Fibroblast of pulmonary artery (primary cell): ENCODE measurements around the gene METTL9.
A peak's percentile ranks its signal among the peaks of the same experiment; 100 is the strongest.

Experiments
- DNase-seq: peaks from one replicate; pipeline ENCODE4 v3.0.0-alpha.2; 2010; ENCODE audit warnings: low read depth
- H3K4me3 ChIP-seq: replicated peaks from 2 replicates; pipeline ENCODE4 v1.5.1; 2011; ENCODE audit warnings: low read depth, mild to moderate bottlenecking, control low read depth, low read length, moderate library complexity
- TF ChIP-seq, protein P1 (sequence below): IDR thresholded peaks from 2 replicates; pipeline ENCODE4 v1.5.1; 2011; ENCODE audit warnings: mild to moderate bottlenecking, control low read depth, low read length, inconsistent platforms; ENCODE audit errors: missing control alignments

METTL9 gene

DNA sequence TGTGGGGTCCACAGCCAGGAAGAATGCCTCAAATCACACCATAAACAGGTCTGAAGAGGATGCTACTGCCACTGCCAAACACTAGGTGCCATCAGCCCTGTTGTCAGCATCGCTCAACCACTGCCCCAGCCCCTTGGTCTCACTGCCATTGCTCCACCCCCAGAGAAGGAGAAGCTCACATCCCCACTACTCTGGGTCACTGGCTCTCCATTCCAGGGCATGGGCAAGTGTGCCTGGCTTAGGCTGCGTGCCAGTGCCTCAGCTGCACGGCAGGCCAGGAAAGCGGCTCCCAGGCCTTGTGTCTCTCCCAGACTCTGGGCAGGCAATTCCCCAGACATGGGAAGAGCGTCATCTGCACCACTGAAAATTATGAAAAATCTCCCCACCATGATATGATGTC is 54.2 kb downstream of the METTL9 start:
- H3K4me3 ChIP-seq: no peak overlapping the region

DNA sequence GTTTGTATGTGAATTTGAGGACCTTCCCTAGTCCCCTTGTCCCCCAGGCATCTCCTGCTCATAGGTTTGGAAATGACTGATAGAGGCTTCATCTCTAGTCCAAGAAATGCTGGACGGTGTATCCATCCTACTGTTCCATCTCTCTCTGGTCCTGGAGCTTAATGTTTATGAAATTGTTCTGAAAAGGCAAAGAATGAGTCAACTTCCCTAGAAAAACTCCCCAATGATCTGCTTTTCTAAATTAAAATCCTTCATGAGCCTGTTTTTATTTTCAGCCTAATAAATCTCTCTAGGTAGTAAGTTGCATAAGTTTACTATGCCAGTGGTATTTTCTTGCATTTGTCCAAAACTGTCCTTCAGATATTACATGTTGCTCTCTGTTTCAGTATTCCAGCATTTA is 55.1 kb downstream of the METTL9 start:
- TF ChIP-seq, protein P1, sequence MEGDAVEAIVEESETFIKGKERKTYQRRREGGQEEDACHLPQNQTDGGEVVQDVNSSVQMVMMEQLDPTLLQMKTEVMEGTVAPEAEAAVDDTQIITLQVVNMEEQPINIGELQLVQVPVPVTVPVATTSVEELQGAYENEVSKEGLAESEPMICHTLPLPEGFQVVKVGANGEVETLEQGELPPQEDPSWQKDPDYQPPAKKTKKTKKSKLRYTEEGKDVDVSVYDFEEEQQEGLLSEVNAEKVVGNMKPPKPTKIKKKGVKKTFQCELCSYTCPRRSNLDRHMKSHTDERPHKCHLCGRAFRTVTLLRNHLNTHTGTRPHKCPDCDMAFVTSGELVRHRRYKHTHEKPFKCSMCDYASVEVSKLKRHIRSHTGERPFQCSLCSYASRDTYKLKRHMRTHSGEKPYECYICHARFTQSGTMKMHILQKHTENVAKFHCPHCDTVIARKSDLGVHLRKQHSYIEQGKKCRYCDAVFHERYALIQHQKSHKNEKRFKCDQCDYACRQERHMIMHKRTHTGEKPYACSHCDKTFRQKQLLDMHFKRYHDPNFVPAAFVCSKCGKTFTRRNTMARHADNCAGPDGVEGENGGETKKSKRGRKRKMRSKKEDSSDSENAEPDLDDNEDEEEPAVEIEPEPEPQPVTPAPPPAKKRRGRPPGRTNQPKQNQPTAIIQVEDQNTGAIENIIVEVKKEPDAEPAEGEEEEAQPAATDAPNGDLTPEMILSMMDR: no peak
- DNase-seq: no peak
- no peak overlapping the region for H3K4me3 ChIP-seq

More for the DNA sequence above, 54.2 kb downstream of the METTL9 start:
- DNase-seq: no peak
- TF ChIP-seq, protein P1: no peak

DNA sequence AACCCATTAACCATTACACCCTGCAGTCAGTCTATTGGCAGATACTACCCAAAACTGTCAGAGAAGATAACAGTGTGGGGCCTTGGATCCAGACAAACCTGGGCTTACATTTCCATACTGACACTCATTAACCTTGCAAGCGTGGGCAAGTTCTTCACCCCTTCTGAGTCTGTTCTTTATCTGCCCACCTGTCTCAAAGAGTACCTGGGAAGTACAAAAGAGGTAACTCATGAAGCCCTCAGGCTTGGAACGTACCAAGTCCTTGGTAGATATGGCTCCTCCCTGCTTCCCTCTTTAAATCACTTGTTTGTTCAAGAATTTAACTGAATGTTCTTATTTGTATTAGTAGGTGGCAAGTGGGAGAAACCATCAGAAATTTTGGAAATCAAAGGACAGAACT is 55.5 kb downstream of the METTL9 start:
- no peak for DNase-seq
- TF ChIP-seq, protein P1: no peak
- H3K4me3 ChIP-seq: no peak overlapping the region

DNA sequence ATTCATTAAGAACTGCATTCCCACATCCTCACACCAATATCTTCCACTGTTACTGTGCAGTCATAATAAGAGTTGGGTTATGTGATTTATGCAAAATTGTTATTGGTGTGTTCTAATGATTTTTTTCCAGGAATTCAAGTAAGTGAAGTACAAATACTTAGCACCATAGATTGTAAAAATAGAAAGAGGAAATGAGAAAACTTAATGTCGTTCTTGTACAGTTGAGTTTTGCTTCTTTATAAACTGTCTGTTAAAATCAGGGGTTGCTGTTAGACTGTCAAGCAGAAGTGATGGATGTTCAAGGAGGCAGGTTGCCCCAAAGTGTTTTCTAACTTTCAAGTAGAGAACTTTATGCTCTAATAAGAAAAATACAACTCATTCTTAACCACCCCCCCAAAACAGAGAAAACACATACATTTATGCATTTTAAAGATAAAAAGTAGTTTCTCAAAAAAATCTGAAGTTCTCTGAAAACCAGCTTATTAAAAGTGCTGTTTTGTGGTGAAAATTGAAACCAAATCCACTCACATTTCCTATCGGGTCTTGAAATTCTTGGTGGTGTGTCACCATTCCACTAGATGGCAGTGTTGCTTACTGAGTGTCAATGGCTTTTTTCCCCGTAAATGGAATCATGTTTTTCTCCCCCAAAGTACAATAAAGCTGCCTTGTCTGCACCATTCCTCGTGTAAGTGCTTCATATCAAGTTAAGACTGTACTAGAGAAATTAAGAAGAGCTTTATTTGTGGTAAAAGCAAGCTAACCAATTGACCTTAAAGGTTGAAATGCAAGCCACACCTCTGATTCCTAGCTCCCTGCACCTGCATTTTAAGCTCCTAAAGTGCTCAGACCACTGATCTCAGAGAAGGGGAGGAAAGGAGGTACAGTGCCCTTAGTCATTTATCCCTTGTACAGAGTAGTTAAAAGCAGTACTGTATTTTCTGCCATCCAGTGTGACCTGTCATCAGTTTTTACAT is 57.7 kb downstream of the METTL9 start:
- peak; percentile 74 for DNase-seq
- no peak overlapping the region for H3K4me3 ChIP-seq
- TF ChIP-seq, protein P1: peak; percentile 88

DNA sequence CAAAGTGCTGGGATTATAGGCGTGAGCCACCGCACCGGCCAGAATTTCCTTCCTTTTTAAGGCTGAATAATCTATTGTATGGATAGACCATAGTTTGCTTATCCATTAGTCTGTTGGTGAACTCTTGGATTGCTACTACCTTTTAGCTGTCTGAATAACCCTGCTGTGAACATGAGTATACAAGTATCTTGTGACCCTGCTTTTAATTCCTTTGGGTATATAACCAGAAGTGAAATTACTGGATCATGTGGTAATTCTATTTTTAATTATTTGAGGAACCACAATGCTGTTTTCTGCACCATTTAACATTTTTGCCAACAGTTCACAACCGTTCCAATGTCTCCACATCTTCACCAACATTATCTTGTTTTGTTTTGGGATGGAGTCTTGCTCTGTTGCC is 59.7 kb downstream of the METTL9 start:
- DNase-seq: no peak
- H3K4me3 ChIP-seq: no peak overlapping the region
- TF ChIP-seq, protein P1: no peak

DNA sequence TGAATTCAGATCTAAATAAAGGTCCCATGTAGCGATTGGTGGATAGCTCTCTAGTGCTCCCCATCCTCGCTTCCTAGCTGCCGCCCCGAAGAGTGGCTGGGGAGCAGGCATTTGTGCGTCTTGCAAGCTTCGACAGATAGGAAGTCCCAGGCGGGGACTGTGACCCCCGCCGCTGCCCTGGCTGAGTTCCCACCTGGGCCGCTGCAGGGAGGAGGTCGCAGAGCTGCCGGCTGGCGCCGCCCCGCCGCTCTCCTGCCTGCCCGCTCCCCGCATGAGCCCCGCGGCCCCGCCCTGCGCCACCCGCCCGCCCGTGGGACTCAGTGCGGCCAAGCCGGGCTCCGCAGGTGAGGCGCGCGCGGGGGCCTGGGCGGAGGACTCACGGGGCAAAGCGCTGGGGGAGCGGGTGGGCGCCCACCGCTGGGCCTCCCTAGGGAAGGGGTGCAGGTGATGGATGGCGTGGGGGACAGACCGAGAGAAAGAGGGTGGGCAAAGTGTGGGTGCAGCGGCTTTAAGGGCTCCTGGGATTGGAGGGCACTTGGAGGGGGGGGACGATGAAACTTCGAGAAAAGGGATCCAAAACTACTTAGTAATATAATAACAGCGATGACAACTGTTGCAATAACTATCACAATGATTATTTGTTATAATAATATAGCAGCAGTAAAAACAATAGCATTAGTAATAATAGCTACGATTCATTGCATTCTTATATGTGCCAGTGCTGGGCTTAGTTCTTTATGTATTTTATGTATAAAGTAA is 64.7 kb downstream of the METTL9 start, which contains the start of gene OTOA:
TSS of gene OTOA (plus strand) at position 80 of the 759 bp plus-strand sequence. CDS start 14,547 bp downstream, outside the sequence.
- TF ChIP-seq, protein P1: no peak
- DNase-seq: no peak
- no peak within 1 kb of the TSS for H3K4me3 ChIP-seq
